ENCODE data around the gene SSBP4.

SSBP4 gene

GRCh38 chr19:18446145-18446810 is 27.1 kb downstream of the SSBP4 start:
- DNase-seq = no peak

GRCh38 chr19:18446811-18447359 is 27.7 kb downstream of the SSBP4 start:
- no peak for DNase-seq

GRCh38 chr19:18449552-18449951 is 30.4 kb downstream of the SSBP4 start:
- no peak for DNase-seq

DNA sequence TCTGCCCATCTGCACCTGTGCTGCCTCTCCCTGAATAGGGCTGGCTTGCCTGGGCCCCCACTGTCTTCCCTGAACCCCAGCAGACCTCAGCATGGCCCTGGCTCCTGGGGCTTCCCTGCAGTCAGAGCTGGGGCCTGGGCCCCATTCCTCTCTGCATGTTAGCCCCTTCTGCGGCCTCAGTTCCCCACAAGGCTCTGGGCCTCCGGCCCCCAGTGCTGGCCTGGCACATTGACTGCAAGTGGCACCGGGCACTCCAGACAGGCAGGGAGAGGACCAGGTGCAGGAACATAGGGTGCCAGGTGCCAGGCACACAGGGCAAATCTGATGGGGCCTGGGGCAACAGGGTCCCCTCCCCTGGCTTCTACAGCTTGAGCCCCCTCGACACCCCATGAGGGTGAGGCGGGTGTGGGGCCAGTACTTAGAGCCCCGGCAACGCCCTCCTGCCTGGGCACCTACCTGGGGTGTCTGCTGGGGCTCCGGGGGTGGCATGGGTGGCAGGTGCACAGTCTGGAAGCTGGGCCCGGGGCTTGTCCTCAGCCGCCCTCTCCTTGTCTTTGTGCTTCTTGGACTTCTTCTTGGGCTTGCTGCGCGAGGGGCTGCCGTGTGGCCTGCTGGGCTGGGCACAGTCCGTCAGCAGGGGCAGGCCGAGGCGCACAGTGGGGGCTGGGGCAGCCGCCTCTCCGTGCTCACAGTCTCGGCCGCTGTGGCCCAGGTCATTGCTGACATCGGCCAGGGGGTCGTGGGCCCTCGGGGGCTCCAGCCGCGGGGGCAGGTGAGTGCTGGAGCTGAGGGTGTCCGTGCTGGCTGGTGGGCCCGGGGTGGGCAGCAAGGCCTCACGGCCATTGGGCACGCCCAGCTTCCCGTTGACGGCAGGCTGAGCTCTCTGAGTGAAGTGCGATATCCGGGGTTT is 31.1 kb downstream of the SSBP4 start:
- no peak for DNase-seq

DNA sequence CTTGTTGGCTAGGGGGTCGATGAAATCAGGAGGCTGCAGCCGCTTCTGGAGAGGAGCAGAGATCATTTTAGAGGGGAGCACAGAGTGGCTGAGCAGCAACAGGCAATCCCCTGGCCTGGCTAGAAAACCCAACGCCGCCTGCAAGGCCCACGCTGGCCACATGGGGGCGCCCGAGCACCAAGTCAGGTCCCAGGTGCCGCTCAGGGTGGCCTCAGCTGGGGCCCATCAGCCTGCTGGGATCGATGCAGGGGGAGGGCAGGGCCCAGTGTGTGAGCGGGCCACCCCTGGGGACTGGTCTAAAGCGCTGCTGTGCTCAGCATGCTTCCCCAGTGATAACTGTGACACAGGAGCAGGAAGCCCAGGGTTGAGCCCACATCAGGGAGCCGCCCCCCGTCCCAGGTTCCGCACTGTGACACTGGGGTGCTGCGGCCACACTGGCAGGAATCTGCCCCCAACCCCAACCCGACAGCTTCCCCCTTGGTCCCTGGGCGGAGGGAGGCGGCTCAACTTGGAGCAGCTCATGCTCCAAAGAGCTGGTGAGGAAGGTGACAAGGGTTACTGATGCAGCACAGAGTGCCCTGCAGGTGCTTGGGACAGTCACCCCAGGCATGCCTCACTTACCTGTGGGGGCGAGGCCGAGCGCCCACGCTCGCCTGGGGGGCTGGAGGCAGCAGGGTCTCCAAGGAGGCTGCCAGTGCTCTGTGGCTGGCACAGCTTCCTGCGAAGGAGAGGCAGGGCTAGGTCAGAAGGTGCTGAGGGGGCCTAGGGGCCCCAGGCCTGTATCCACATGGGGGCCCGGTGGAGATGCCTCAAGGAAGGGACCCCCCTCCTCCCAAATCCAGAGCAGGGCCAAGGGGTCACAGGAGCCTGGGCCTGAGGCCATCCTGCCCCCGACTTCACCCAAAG is 32.0 kb downstream of the SSBP4 start:
- DNase-seq = peak; percentile 91

GRCh38 chr19:18452386-18452785 is 33.2 kb downstream of the SSBP4 start:
- no peak for DNase-seq

GRCh38 chr19:18453269-18454024 is 34.2 kb downstream of the SSBP4 start:
- DNase-seq = no peak

- DNase-seq = no peak
Observed at GRCh38 chr19:18456279-18456678, 37.1 kb downstream of the SSBP4 start.

GRCh38 chr19:18456974-18457373 is 37.8 kb downstream of the SSBP4 start:
- DNase-seq = peak; percentile 60

DNA sequence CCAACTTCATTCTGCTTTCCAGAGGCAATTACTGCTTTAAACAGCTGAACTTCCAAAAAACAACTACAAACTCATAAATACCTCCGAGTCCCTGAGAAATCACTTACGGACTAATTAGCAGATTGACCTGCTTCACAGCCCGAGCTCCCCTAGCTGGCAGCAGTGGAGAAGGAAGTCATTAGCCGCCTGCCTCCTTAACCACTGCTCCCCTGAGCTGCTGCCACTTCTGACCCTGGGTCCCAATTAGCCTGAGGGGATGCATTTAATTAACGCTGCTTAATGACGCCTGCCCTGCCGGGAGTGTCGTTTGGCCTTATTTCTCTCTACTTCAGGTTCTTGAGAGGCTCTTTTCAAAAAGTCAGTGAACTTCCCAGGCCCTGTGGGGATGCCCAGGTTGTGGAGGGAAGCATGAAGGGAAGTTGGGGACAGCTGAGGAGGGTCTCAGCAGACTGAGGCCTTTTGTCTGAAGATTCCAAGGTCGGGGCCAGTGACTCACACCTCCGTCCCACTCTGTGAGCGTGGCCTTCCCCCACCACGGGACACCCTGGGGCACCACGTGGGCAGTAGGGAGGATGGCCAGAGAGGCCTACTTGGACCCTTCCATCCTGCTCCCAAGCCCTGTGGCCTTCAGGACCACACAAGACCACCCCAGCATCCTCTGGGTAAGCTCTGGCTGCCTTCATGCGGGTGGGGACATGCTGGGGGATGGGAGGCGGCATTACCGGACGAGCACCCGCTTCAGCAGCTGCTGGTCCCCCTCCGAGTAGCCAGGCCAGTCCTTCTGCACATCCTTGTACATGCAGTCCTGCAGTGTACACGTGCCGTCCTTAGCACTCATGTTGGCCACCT is 38.5 kb downstream of the SSBP4 start:
- DNase-seq = no peak

DNA sequence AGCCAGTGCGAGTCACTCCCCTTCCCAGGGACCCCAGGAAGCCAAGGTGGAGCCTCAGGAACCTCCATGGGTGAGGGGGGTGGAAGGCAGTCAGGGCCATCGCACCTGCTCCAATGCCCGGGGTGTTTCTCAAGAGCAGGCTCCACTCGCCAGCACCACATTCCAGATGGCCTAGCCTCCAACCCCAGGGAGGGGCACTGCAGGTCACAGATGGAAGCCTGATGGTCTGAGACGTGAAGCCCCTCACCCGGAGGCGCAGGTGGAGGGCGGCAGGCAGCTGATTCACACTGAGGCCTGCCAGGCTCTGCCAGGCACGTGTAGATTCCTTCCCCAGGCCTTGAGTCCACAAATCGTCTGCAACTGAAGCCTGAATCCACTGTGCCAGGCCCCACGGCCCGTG is 41.7 kb downstream of the SSBP4 start:
- no peak for DNase-seq

- no peak for DNase-seq
Observed at GRCh38 chr19:18461471-18461870, 42.3 kb downstream of the SSBP4 start.

DNA sequence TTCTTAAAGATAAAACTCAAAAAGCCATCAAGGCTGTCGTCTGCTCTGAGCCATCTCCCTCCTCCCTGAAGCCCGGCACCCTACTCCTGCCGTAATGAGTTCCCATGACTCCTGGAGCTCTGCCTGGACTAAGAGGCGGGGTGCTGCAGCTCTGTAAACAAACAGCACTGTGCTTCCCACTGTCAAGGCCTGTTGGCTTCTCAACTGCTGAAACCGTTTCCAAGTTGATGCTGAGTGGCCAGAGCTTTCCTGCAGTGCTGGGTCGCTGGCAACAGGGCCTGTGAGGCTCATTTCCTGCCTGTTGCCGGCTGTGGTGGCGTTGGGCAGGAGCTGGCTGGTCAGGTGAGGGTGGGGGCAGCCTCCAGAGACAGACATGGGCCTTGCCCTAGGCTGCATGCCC is 45.4 kb downstream of the SSBP4 start:
- DNase-seq = peak; percentile 77

DNA sequence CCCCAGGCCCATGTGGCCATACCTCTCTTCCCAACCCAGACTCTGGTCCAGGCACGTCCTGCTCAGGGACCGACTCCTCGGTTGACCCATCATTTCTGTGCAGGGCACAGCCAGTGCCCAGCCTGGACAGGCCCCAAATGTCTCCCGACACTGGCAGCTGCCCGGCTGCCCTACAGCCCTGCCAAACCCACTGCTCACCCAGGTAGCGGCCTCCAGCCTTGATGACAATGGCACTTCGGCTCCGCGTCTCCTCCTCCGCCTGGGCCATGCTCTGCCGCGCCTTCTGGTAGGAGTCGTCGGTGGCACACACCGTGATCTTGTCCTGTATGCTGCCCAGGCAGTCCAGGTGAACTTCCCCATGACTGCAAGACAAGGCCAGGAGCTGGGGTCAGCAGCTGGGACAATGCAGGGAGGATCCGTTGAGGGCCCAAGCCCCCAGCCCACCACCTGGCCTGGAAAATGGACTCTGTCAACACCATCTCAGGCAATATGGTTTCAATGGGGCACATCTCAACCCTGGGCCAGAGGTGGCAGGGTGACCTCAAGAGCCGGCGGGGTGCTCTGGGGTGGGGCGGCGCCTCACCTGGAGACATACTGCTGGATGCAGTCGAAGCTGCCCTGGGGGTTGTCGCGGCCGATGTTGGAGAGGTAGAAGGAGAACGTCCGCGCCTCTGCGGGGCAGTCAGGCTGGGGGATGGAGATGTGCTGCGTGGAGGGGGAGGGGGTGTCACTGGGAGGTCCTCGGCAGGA is 46.2 kb downstream of the SSBP4 start:
- no peak for DNase-seq

DNA sequence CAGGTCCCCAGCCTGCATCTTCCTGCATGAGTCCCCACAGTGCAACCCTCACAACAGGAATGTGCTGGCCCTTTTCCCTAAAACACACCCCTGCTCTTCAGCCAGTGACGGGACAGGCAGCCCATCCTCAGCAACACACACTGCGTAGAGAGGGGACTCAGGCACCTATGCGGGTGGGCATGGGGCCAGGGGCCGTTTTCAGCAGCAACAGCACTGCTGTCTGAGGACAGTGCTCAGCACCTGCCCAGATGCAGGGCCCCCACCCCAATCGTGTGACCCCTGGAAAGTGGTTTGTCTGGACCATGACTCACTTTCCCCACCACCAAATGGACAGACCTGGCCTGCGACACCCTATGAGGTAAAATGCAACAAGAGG is 46.8 kb downstream of the SSBP4 start:
- no peak for DNase-seq

DNA sequence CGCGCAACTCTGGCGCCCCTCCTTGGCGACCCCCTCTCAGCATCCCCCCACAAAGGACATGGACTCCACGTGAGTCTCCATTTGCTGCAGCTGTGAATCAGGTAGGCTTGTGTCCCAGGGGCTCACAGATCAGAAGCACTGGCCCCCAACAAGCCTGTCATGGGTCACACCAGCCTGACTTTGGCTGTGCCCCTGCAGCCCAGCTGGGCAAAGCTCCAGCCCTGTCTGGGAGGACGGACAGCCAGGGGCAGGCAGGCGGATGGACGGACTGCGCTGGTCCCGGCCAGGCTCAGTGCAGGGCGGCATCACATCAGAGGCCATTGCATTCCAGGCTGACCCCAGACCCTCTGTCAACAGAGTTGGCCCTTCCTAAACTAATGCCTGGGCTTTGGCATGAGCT is 47.2 kb downstream of the SSBP4 start:
- no peak for DNase-seq

- no peak for DNase-seq
Observed at GRCh38 chr19:18467978-18468377, 48.8 kb downstream of the SSBP4 start.

GRCh38 chr19:18468517-18468916 is 49.3 kb downstream of the SSBP4 start:
- DNase-seq = no peak

DNA sequence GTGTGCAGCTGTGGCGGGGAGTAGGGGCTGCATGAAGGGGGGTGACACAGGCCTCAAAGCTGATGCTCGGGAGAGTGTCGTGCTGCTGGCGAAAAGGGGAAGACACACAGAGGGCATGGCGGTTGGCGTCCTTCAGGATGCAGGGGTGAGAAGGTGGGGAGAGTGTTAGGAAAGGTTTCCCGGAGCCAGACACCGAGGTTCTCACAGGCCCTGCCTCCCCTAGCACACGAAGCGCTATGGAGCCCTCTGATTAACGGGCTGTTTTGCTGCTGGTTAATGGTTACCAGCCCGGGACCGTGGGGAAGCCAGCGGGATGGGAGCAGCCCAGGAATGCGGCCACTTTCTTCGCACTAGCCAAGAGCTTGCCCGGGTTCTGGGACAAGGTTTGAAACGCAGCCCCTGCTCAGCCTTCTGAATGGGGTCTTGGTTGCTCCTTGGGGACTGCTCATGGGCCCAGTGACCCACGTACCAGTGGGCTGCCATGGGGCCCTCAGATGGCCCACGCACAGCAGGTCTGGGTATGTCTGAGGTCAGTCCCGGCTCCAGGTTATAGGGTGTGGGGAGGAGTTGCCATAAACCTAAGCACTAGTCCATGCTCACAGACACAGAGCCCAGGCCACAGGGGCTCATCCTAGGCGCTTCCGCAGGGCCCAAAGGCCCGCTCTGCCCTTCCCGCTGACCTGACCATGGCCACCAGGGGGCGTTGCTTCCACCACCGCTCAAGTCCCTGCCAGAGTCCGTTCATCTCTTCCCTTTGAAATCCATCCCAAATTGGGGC is 50.1 kb downstream of the SSBP4 start:
- peak; percentile 73 for DNase-seq

GRCh38 chr19:18470787-18471186 is 51.6 kb downstream of the SSBP4 start:
- DNase-seq = no peak
